ENCODE results near the gene DNASE1L3. TPM values are rescaled to one million over a fixed set of nuclear protein-coding genes. Genes with fewer than 3 reads are reported as not detected.

The DNASE1L3 gene
- total and polyA plus RNA-seq, 2 of the 13 experiments (the other 11 are each of a cell fraction or from before 2014, with no cell fraction given), result 0.86 to 1.7 TPM

GRCh38 chr3:58191361-58191991 is 19.3 kb downstream of the DNASE1L3 start (continued):
- TF ChIP-seq ZSCAN5A (CRISPR knock-in tag; IDR thresholded peaks at IDR 0.05; ENCODE audit: borderline replicate concordance) (peak; percentile 57; the same call in 1 of the 2 replicates), ZNF605 (CRISPR knock-in tag; IDR thresholded peaks at IDR 0.05) (no peak), USF2 (IDR thresholded peaks at IDR 0.05; ENCODE audit: low read depth, low read length) (no peak), USF2 (CRISPR knock-in tag; IDR thresholded peaks at IDR 0.05; ENCODE audit: borderline replicate concordance) (no peak), ZNF766 (CRISPR knock-in tag; IDR thresholded peaks at IDR 0.05; ENCODE audit: borderline replicate concordance) (no peak), ARID2 (CRISPR knock-in tag; IDR thresholded peaks at IDR 0.05; ENCODE audit: borderline replicate concordance) (0 out of 2 replicates have a peak, but pooled peaks have one; percentile 40), ZNF670 (CRISPR knock-in tag; IDR thresholded peaks at IDR 0.05; ENCODE audit: borderline replicate concordance) (peak; percentile 52; the same call in 1 of the 2 replicates), ZNF776 (CRISPR knock-in tag; IDR thresholded peaks at IDR 0.05) (no peak), SUZ12 (IDR thresholded peaks at IDR 0.05; ENCODE audit: low read depth, low read length) (no peak), SNAPC5 (CRISPR knock-in tag; IDR thresholded peaks at IDR 0.05; ENCODE audit: borderline replicate concordance) (no peak), ETV5 (CRISPR knock-in tag; IDR thresholded peaks at IDR 0.05; ENCODE audit: borderline replicate concordance) (peak; percentile 27; the same call in 1 of the 2 replicates), ZNF878 (CRISPR knock-in tag; IDR thresholded peaks at IDR 0.05) (0 out of 2 replicates have a peak, but pooled peaks have one; percentile 47), ZNF20 (CRISPR knock-in tag; IDR thresholded peaks at IDR 0.05) (no peak), ZNF337 (CRISPR knock-in tag; IDR thresholded peaks at IDR 0.05; ENCODE audit: borderline replicate concordance, low read depth) (no peak), ZNF430 (CRISPR knock-in tag; IDR thresholded peaks at IDR 0.05) (no peak), ZNF3 (CRISPR knock-in tag; IDR thresholded peaks at IDR 0.05) (0 out of 2 replicates have a peak, but pooled peaks have one; percentile 32), ISL2 (CRISPR knock-in tag; IDR thresholded peaks at IDR 0.05) (peak; percentile 78), TBX3 (IDR thresholded peaks at IDR 0.05; ENCODE audit: borderline replicate concordance) (peak; percentile 80; the same call in 1 of the 2 replicates), HCFC1 (IDR thresholded peaks at IDR 0.05; ENCODE audit: low read depth, low read length) (no peak), DMTF1 (CRISPR knock-in tag; IDR thresholded peaks at IDR 0.05) (no peak), IRF2 (CRISPR knock-in tag; IDR thresholded peaks at IDR 0.05) (peak; percentile 36; the same call in 1 of the 2 replicates), STAG1 (CRISPR knock-in tag; IDR thresholded peaks at IDR 0.05) (no peak), ATF7-NPFF (CRISPR knock-in tag; IDR thresholded peaks at IDR 0.05; ENCODE audit: low read depth) (no peak)
